Activated CD4-positive, alpha-beta T cell treated with anti-CD3 and anti-CD28 coated beads, Interleukin-2, amount 10 ng/mL, durations not matched to agents 24 days and 14 days (primary cell): ENCODE data around the gene RAD51B. TPM values are rescaled to one million over a fixed set of nuclear protein-coding genes. Genes with fewer than 3 reads are reported as not detected.
"Not testable (repeated sequence)": the region's sequence is repeated elsewhere in the genome, so short reads cannot be mapped to it uniquely, and the experiment has no call there.

Source experiments
- DNase-seq: peaks from one replicate; pipeline ENCODE4 v3.0.0; 2022
- H3K27ac Mint-ChIP-seq: one replicate; pipeline ENCODE4 v1.8.0; 2022; ENCODE audit warnings: mild to moderate bottlenecking, mixed read lengths
- H3K27me3 Mint-ChIP-seq: one replicate; pipeline ENCODE4 v1.8.0; 2022; ENCODE audit warnings: mixed read lengths
- H3K36me3 Mint-ChIP-seq: one replicate; pipeline ENCODE4 v1.8.0; 2022; ENCODE audit warnings: low read depth, mild to moderate bottlenecking, mixed read lengths
- H3K4me1 Mint-ChIP-seq: one replicate; pipeline ENCODE4 v1.8.0; 2021; ENCODE audit warnings: mixed read lengths
- H3K4me3 Mint-ChIP-seq: one replicate; pipeline ENCODE4 v1.8.0; 2022; ENCODE audit warnings: mild to moderate bottlenecking, moderate library complexity, mixed read lengths
- H3K9me3 Mint-ChIP-seq: one replicate; pipeline ENCODE4 v1.8.0; 2021; ENCODE audit warnings: mixed read lengths
- intact Hi-C: fragments of 100-400 bp; cut with micrococcal nuclease; formaldehyde crosslinking; loops from one replicate; pipeline ENCODE4 v1.15.1; 2023
- total RNA-seq: library from RNA; stranded (reverse); gene quantifications from 2 replicates; pipeline ENCODE4 v1.2.3, GENCODE V29; 2022

Gene RAD51B
- total RNA-seq, 1 donor from 2014 or later, result 29.3 TPM

DNA sequence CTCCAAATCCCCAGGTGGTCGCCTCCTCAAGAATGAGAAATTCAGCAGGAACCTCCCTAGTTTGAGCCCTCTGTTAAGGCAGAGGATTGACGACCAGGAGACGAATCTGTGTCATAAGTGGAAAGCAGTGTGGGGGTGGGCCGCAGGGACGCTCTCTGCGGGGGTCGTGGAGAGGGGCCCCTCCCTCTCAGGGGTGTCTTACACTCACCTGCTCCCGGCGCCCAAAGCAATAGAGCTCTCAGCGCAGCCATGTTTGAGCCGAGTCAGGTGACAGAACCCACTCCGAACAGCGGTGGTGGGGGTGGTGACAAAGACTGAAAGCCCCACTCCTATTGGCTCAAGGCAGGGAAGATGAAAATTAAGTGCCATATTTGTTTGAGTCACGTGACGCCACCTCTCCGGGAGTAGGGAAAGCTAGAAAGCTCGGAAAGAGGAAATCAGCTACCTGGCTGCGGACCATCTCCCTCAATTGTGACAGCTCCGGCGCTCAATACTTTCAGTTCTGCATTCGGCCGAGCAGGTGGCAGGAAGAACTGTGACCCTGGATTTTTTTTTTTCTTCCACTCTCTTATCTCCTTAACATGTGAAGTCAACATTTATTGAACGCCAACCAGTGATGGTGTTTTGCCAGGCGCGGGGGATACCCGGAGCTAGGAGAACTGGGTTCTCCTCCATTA, 3.1 kb upstream of the RAD51B start, which contains the start of gene ZFYVE26:
Gene ZFYVE26, minus strand, starts transcription at position 265 of the 677 bp plus-strand sequence. CDS start 627 bp downstream, outside the sequence.
- Mint-ChIP-seq H3K4me3 (peak within 1 kb of the TSS; percentile 89), H3K36me3 (peaks cover 7% of the 10 kb centered on the region)

GRCh38 chr14:67817750-67818438, 1.7 kb upstream of the RAD51B start:
- H3K27me3 Mint-ChIP-seq, result no peaks in the 10 kb centered on the region
- intact Hi-C loops, result loop anchor here (5.0 to 10.0 kb wide), 3 partner anchors 201 to 1311 kb away; partner anchors contain the start of genes ARG2 and GPHN
- H3K4me1 Mint-ChIP-seq, result peaks cover 36% of the 10 kb centered on the region
- peak overlapping the region; percentile 67 for H3K27ac Mint-ChIP-seq
- no peak for DNase-seq
- peaks cover 2% of the 10 kb centered on the region for H3K36me3 Mint-ChIP-seq
- peaks cover 3% of the 10 kb centered on the region for H3K9me3 Mint-ChIP-seq
- peak overlapping the region; percentile 99 for H3K4me3 Mint-ChIP-seq

More for the DNA sequence above, 3.1 kb upstream of the RAD51B start, which contains the start of gene ZFYVE26:
- peaks cover 36% of the 10 kb centered on the region for H3K4me1 Mint-ChIP-seq
- peak; percentile 97 for DNase-seq
- peaks cover 3% of the 10 kb centered on the region for H3K9me3 Mint-ChIP-seq
- intact Hi-C loops, result loop anchor here (1.0 to 10.0 kb wide), 5 partner anchors 121 to 1309 kb away; partner anchors contain the start of genes ARG2, GPHN, RDH11 and VTI1B
- no peaks in the 10 kb centered on the region for H3K27me3 Mint-ChIP-seq
- H3K27ac Mint-ChIP-seq, result peak within 1 kb of the TSS; percentile 93

- H3K36me3 Mint-ChIP-seq, H3K27me3 Mint-ChIP-seq, H3K9me3 Mint-ChIP-seq, DNase-seq: not testable (repeated sequence)
- Mint-ChIP-seq H3K4me1 (peaks cover 36% of the 10 kb centered on the region), H3K27ac (peak overlapping the region; percentile 67), H3K4me3 (peak overlapping the region; percentile 99)
- intact Hi-C loops, result loop anchor here (5.0 to 10.0 kb wide), 3 partner anchors 201 to 1311 kb away; partner anchors contain the start of genes ARG2 and GPHN
Observed at GRCh38 chr14:67818476-67818875, 1.1 kb upstream of the RAD51B start.

- Mint-ChIP-seq H3K27ac (peak overlapping the region; percentile 96), H3K4me3 (peak overlapping the region; percentile 99), H3K36me3 (no peaks in the 10 kb centered on the region), H3K27me3 (no peaks in the 10 kb centered on the region), H3K9me3 (peaks cover 3% of the 10 kb centered on the region), H3K4me1 (peaks cover 28% of the 10 kb centered on the region)
- intact Hi-C loops, result no loop called here
- DNase-seq, result peak; percentile 64
Observed at GRCh38 chr14:67820428-67820971, 921 bp downstream of the RAD51B start.

DNA sequence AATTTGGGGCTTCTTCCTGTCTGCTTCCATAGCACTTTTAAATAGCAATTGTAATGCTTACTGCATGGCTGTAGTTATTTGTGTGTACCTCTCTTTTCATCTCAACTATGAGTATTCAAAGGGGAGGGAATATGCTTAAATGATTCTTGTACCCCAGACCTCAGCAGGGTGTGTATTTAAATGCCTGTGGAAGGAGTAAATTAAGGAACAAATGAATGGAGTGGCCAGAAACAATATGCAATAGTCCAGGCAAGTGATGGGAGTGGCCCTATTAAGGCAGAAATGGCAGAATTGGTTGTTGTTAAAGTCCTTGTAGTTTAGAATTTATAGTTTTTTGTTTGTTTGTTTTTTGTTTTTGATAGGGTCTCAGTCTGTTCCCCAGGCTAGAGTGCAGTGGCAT, 1.5 kb downstream of the RAD51B start:
- Mint-ChIP-seq H3K27ac (peak overlapping the region; percentile 96), H3K4me3 (peak overlapping the region; percentile 99), H3K36me3 (peaks cover 1% of the 10 kb centered on the region), H3K9me3 (peaks cover 3% of the 10 kb centered on the region), H3K27me3 (no peaks in the 10 kb centered on the region), H3K4me1 (peaks cover 23% of the 10 kb centered on the region)
- intact Hi-C loops, result no loop called here
- no peak for DNase-seq

GRCh38 chr14:67831113-67831512, 11.5 kb downstream of the RAD51B start:
- H3K27me3 Mint-ChIP-seq, result no peaks in the 10 kb centered on the region

DNA sequence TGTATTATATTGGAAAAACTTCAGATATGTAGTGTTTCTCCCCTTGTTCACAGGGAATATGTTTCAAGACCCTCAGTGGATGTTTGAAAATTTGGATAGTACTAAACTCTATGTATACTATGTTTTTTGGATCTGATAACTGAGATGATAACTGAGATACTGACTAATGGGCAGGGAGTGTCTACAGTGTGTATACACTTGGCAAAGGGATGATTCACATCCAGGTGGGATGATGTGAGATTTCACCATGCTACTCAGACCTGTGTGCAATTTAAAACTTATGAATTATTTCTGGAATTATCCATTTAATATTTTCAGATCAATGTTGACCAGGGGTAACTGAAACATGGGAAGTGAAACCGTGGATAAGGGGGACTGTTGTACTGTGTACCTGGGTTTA, 13.8 kb downstream of the RAD51B start:
- intact Hi-C loops, result no loop called here
- Mint-ChIP-seq H3K36me3 (peaks cover 12% of the 10 kb centered on the region), H3K27ac (no peak overlapping the region), H3K4me3 (no peak overlapping the region), H3K27me3 (no peaks in the 10 kb centered on the region), H3K9me3 (peaks cover 1% of the 10 kb centered on the region), H3K4me1 (peaks cover 4% of the 10 kb centered on the region)
- DNase-seq, result no peak

More at GRCh38 chr14:67831113-67831512, 11.5 kb downstream of the RAD51B start:
- peaks cover 3% of the 10 kb centered on the region for H3K9me3 Mint-ChIP-seq
- H3K27ac Mint-ChIP-seq, result no peak overlapping the region
- H3K4me3 Mint-ChIP-seq, result no peak overlapping the region
- intact Hi-C loops, result no loop called here
- DNase-seq, result no peak
- peaks cover 22% of the 10 kb centered on the region for H3K36me3 Mint-ChIP-seq
- H3K4me1 Mint-ChIP-seq, result peaks cover 4% of the 10 kb centered on the region

GRCh38 chr14:67835596-67835995, 16.0 kb downstream of the RAD51B start:
- H3K9me3 Mint-ChIP-seq, result no peaks in the 10 kb centered on the region
- H3K27me3 Mint-ChIP-seq, result no peaks in the 10 kb centered on the region
- H3K36me3 Mint-ChIP-seq, result peaks cover 5% of the 10 kb centered on the region
- H3K4me3 Mint-ChIP-seq, result no peak overlapping the region
- no peak overlapping the region for H3K27ac Mint-ChIP-seq
- H3K4me1 Mint-ChIP-seq, result peaks cover 4% of the 10 kb centered on the region
- intact Hi-C loops, result no loop called here
- no peak for DNase-seq

DNA sequence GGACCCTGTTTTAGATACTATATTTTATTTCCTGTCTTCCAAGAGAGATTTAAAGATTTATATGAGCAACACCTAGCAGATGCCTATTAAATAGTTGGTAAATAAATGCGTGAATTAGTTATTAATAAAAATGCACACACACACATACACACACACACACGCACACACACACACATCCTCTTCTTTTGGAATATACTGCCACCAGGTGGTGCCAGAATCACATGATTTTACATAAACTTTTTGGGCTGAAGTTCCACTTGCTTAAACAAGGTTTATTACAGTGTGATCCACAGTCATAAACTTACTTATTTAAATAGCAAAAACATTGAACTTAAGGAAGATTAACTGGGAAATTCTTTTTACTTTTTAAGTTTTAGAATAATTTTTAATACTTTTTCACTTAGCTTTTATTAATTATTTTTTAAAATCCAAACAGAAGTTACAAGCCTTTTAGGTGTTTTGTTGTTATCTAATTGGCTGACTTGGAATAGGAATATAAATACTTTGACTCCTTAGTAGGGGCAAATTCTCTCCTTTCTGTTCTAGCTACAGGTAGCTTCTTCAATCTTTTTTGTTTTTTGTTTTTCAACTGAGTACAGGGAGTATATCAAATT, 17.5 kb downstream of the RAD51B start:
- no peaks in the 10 kb centered on the region for H3K9me3 Mint-ChIP-seq
- intact Hi-C loops, result no loop called here
- no peaks in the 10 kb centered on the region for H3K27me3 Mint-ChIP-seq
- peaks cover 4% of the 10 kb centered on the region for H3K4me1 Mint-ChIP-seq
- no peak overlapping the region for H3K4me3 Mint-ChIP-seq
- peaks cover 4% of the 10 kb centered on the region for H3K36me3 Mint-ChIP-seq
- peak; percentile 85 for DNase-seq
- H3K27ac Mint-ChIP-seq, result no peak overlapping the region

GRCh38 chr14:67846029-67846610, 26.5 kb downstream of the RAD51B start:
- Mint-ChIP-seq H3K27ac (no peak overlapping the region), H3K4me3 (no peak overlapping the region), H3K9me3 (peaks cover 13% of the 10 kb centered on the region), H3K36me3 (peaks cover 16% of the 10 kb centered on the region), H3K4me1 (peaks cover under 1% of the 10 kb centered on the region), H3K27me3 (no peaks in the 10 kb centered on the region)
- no peak for DNase-seq
- intact Hi-C loops, result no loop called here

DNA sequence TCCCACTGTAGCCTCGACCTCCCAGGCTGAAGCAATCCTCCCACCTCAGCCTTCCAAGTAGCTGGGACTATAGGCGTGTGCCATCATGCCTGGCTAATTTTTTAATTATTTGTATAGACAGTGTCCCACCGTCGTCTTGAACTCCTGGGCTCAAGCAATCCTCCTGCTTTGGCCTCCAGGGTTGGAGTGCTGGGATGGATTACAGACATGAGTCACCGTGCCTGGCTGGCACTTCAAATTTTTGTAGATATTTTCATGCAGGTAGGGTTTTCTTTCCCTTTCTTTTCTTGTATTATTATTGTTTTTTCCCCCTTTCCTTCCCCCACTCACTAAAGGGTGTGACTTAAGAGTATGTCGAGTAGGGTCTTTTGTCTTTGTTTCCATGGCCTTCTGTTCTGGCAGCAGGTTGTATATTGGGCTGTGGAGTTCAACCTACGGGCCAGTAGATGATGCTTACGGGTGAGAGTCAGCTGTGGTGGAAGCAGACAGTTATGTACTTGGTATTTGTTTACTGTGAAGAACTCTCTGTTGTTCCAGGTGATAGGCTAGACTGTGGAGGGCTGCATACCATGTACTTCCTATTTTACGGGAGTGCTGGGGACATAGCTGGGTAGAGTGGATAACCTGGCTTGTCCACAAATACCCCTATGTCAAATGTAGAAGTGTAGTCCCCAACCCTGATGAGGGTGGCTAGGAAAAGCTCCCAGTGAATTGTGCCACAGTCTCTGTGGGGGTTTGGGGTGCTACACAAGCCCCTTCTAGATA, 30.7 kb downstream of the RAD51B start:
- peaks cover 13% of the 10 kb centered on the region for H3K9me3 Mint-ChIP-seq
- peak; percentile 20 for DNase-seq
- no peak overlapping the region for H3K4me3 Mint-ChIP-seq
- intact Hi-C loops, result no loop called here
- H3K27me3 Mint-ChIP-seq, result no peaks in the 10 kb centered on the region
- H3K4me1 Mint-ChIP-seq, result peaks cover 2% of the 10 kb centered on the region
- no peak overlapping the region for H3K27ac Mint-ChIP-seq
- peaks cover 13% of the 10 kb centered on the region for H3K36me3 Mint-ChIP-seq

- peaks cover 4% of the 10 kb centered on the region for H3K4me1 Mint-ChIP-seq
- H3K27ac Mint-ChIP-seq, result no peak overlapping the region
- H3K9me3 Mint-ChIP-seq, result peaks cover 12% of the 10 kb centered on the region
- H3K36me3 Mint-ChIP-seq, result peaks cover 12% of the 10 kb centered on the region
- peak; percentile 36 for DNase-seq
- intact Hi-C loops, result no loop called here
- H3K4me3 Mint-ChIP-seq, result no peak overlapping the region
- no peaks in the 10 kb centered on the region for H3K27me3 Mint-ChIP-seq
Observed at GRCh38 chr14:67851785-67852410, 32.3 kb downstream of the RAD51B start.
